Hepatocyte (in vitro differentiated cells): Measurements from ENCODE around the gene SOAT2. TPM values are rescaled to one million over a fixed set of nuclear protein-coding genes. Genes with fewer than 3 reads are reported as not detected.

Source experiments
- DNase-seq: peaks from one replicate; pipeline ENCODE4 v3.0.0-alpha.2; 2016; ENCODE audit warnings: low spot score
- H2AFZ ChIP-seq: fragments of 200-600 bp; sonication (generic); 2 replicates; pipeline ENCODE4 v1.6.0; 2016; ENCODE audit warnings: antibody characterized with exemption, mild to moderate bottlenecking
- H3K27ac ChIP-seq: fragments of 200-600 bp; sonication (generic); 2 replicates; pipeline ENCODE4 v1.5.1; 2016; ENCODE audit warnings: mild to moderate bottlenecking
- H3K27me3 ChIP-seq: fragments of 200-600 bp; sonication (generic); 2 replicates; pipeline ENCODE4 v1.6.1; 2016
- H3K36me3 ChIP-seq: fragments of 200-600 bp; sonication (generic); replicated peaks from 2 replicates; pipeline ENCODE4 v1.5.1; 2016; ENCODE audit warnings: low read depth; ENCODE audit not compliant: insufficient read depth
- H3K4me1 ChIP-seq: fragments of 200-600 bp; sonication (generic); 2 replicates; pipeline ENCODE4 v1.5.1; 2016; ENCODE audit warnings: mild to moderate bottlenecking, moderate library complexity; ENCODE audit not compliant: insufficient read depth
- H3K4me2 ChIP-seq: fragments of 200-600 bp; sonication (generic); 2 replicates; pipeline ENCODE4 v1.6.0; 2016
- H3K4me3 ChIP-seq: fragments of 200-600 bp; sonication (generic); 2 replicates; pipeline ENCODE4 v1.5.1; 2016; ENCODE audit warnings: mild to moderate bottlenecking
- H3K79me2 ChIP-seq: fragments of 200-600 bp; sonication (generic); 2 replicates; pipeline ENCODE4 v1.6.0; 2017; ENCODE audit warnings: mild to moderate bottlenecking
- H3K9me2 ChIP-seq: fragments of 200-600 bp; sonication (generic); replicated peaks from 2 replicates; pipeline ENCODE4 v1.6.0; 2017; ENCODE audit warnings: mild to moderate bottlenecking; ENCODE audit not compliant: insufficient read depth
- H3K9me3 ChIP-seq: fragments of 200-600 bp; sonication (generic); 2 replicates; pipeline ENCODE4 v1.5.1; 2016; ENCODE audit warnings: low read depth, mild to moderate bottlenecking
- H4K20me1 ChIP-seq: fragments of 200-600 bp; sonication (generic); 2 replicates; pipeline ENCODE4 v1.6.0; 2016; ENCODE audit warnings: mild to moderate bottlenecking; ENCODE audit not compliant: insufficient read depth, poor library complexity, severe bottlenecking
- CTCF ChIP-seq: fragments of 200-600 bp; sonication (generic); IDR thresholded peaks from 2 replicates; pipeline ENCODE4 v1.5.1; 2016; ENCODE audit warnings: antibody characterized with exemption, mild to moderate bottlenecking; ENCODE audit not compliant: poor library complexity
- EZH2 ChIP-seq: fragments of 200-600 bp; sonication (generic); IDR thresholded peaks from 2 replicates; pipeline ENCODE4 v1.6.1; 2016; ENCODE audit warnings: antibody characterized with exemption, mild to moderate bottlenecking, borderline replicate concordance
- EZH2phosphoT487 ChIP-seq: fragments of 200-600 bp; sonication (generic); IDR thresholded peaks from one replicate; pipeline ENCODE4 v1.6.1; 2018; ENCODE audit warnings: antibody characterized with exemption, mild to moderate bottlenecking, low read depth, moderate library complexity; ENCODE audit not compliant: unreplicated experiment, severe bottlenecking
- WGBS: methylation state at CpG from one replicate; pipeline ENCODE4 v1.1.6; 2016; ENCODE audit warnings: low lambda C conversion rate; ENCODE audit errors: missing lambda C conversion rate; 5-methylcytosine and 5-hydroxymethylcytosine counted together
- polyA plus RNA-seq: library from polyadenylated mRNA; unstranded; fragments of >200 nt; fragmentation: Nextera tagmentation; extraction: Ambion mirVana; gene quantifications from 2 replicates; pipeline ENCODE4 v1.2.1, GENCODE V29; 2016
- total RNA-seq: library from RNA; depleted of rRNA; stranded (reverse); fragments of >200 nt; gene quantifications from 2 replicates; pipeline ENCODE4 v1.2.3, GENCODE V29; 2014

The SOAT2 gene
- total and polyA plus RNA-seq, 2 experiments from 2014 or later = 21.8 to 29.4 TPM

- H3K79me2 ChIP-seq = no peaks in the 10 kb centered on the region
- TF ChIP-seq CTCF (no peak), EZH2 (no peak), EZH2phosphoT487 (no peak)
- H3K9me3 ChIP-seq = no peaks in the 10 kb centered on the region
- no peak overlapping the region for H3K4me2 ChIP-seq
- no peaks in the 10 kb centered on the region for H3K9me2 ChIP-seq
- H3K4me3 ChIP-seq = no peak overlapping the region
- H3K4me1 ChIP-seq = no peaks in the 10 kb centered on the region
- WGBS = 97% methylated on average over 4 of the region's 10 CpGs
- H3K27me3 ChIP-seq = no peaks in the 10 kb centered on the region
- H3K36me3 ChIP-seq = no peaks in the 10 kb centered on the region
- no peak overlapping the region for H3K27ac ChIP-seq
- no peak overlapping the region for H2AFZ ChIP-seq
- no peak for DNase-seq
- H4K20me1 ChIP-seq = no peaks in the 10 kb centered on the region
Observed at GRCh38 chr12:53122961-53123468, 19.7 kb downstream of the SOAT2 start.

- Histone ChIP-seq H3K27ac (no peak overlapping the region), H3K9me2 (no peaks in the 10 kb centered on the region), H3K36me3 (no peaks in the 10 kb centered on the region), H3K4me1 (no peaks in the 10 kb centered on the region), H2AFZ (no peak overlapping the region), H3K4me2 (no peak overlapping the region), H3K27me3 (no peaks in the 10 kb centered on the region), H3K4me3 (no peak overlapping the region), H4K20me1 (no peaks in the 10 kb centered on the region), H3K9me3 (no peaks in the 10 kb centered on the region), H3K79me2 (no peaks in the 10 kb centered on the region)
- 96% methylated on average over 16 of the region's 16 CpGs for WGBS
- no peak for DNase-seq
- no peak for TF ChIP-seq EZH2phosphoT487
Observed at GRCh38 chr12:53123578-53124351, 20.5 kb downstream of the SOAT2 start.

- no peaks in the 10 kb centered on the region for H3K4me1 ChIP-seq
- H3K36me3 ChIP-seq = no peaks in the 10 kb centered on the region
- H2AFZ ChIP-seq = no peak overlapping the region
- no peak for TF ChIP-seq CTCF
- TF ChIP-seq EZH2 = no peak
- no peak for TF ChIP-seq EZH2phosphoT487
- H4K20me1 ChIP-seq = no peaks in the 10 kb centered on the region
- no peaks in the 10 kb centered on the region for H3K27me3 ChIP-seq
- no peak overlapping the region for H3K27ac ChIP-seq
- H3K9me3 ChIP-seq = no peaks in the 10 kb centered on the region
- no peak for DNase-seq
- H3K4me3 ChIP-seq = no peak overlapping the region
- no peak overlapping the region for H3K4me2 ChIP-seq
- H3K79me2 ChIP-seq = no peaks in the 10 kb centered on the region
- H3K9me2 ChIP-seq = no peaks in the 10 kb centered on the region
Observed at GRCh38 chr12:53124352-53124723, 21.1 kb downstream of the SOAT2 start.

- Histone ChIP-seq H3K27ac (no peak overlapping the region), H3K9me2 (no peaks in the 10 kb centered on the region), H3K4me3 (no peak overlapping the region), H3K9me3 (no peaks in the 10 kb centered on the region), H4K20me1 (no peaks in the 10 kb centered on the region), H3K4me1 (no peaks in the 10 kb centered on the region), H2AFZ (no peak overlapping the region), H3K27me3 (no peaks in the 10 kb centered on the region), H3K79me2 (no peaks in the 10 kb centered on the region), H3K36me3 (no peaks in the 10 kb centered on the region), H3K4me2 (no peak overlapping the region)
- 88% methylated on average over 1 of the region's 1 CpG for WGBS
- TF ChIP-seq CTCF (no peak), EZH2phosphoT487 (no peak), EZH2 (no peak)
- DNase-seq = no peak
Observed at GRCh38 chr12:53127169-53127568, 23.9 kb downstream of the SOAT2 start.
